Measurements from ENCODE around the gene DAB1.
"Not testable (repeated sequence)": the region's sequence is repeated elsewhere in the genome, so short reads cannot be mapped to it uniquely, and the experiment has no call there.

DAB1 gene

GRCh38 chr1:57089221-57089620 is 334.6 kb downstream of the DAB1 start:
- TF ChIP-seq, protein P1, sequence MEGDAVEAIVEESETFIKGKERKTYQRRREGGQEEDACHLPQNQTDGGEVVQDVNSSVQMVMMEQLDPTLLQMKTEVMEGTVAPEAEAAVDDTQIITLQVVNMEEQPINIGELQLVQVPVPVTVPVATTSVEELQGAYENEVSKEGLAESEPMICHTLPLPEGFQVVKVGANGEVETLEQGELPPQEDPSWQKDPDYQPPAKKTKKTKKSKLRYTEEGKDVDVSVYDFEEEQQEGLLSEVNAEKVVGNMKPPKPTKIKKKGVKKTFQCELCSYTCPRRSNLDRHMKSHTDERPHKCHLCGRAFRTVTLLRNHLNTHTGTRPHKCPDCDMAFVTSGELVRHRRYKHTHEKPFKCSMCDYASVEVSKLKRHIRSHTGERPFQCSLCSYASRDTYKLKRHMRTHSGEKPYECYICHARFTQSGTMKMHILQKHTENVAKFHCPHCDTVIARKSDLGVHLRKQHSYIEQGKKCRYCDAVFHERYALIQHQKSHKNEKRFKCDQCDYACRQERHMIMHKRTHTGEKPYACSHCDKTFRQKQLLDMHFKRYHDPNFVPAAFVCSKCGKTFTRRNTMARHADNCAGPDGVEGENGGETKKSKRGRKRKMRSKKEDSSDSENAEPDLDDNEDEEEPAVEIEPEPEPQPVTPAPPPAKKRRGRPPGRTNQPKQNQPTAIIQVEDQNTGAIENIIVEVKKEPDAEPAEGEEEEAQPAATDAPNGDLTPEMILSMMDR (IDR thresholded peaks at IDR 0.05; ENCODE audit: insufficient read depth, low read length, poor library complexity, severe bottlenecking) = no peak

DNA sequence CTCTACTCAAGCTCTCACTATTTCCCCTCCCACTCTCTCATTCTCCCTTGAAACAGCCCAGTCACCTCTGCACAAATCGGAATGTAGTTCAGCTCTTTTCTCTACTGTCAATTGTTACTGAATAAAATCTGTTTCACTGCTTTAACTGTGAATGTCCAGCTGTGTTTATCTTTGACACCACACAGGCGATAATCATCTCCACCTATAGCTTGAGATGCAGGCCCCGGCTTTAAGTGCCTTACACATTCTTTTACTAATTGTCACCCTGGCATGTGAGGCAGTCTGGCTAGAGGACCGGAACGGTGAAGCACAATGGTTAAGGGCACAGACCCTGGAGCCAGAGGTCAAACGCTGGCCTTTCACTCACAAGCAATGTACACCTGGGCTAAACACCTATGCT is 335.2 kb downstream of the DAB1 start:
- no peak for DNase-seq (ENCODE audit: extremely low read depth, insufficient read length)
- Histone ChIP-seq H3K36me3 (ENCODE audit: control insufficient read depth, insufficient read depth, low read length) (no peaks in the 10 kb centered on the region), H3K4me3 (replicated peaks; ENCODE audit: low read depth, low read length) (no peak overlapping the region), H3K27me3 (replicated peaks; ENCODE audit: control insufficient read depth, insufficient read depth, low read length) (no peaks in the 10 kb centered on the region)
- TF ChIP-seq, protein P1 (IDR thresholded peaks at IDR 0.05; ENCODE audit: insufficient read depth, low read length, poor library complexity, severe bottlenecking) = no peak

More at GRCh38 chr1:57089221-57089620, 334.6 kb downstream of the DAB1 start:
- Histone ChIP-seq H3K36me3 (ENCODE audit: control insufficient read depth, insufficient read depth, low read length) (no peaks in the 10 kb centered on the region), H3K27me3 (replicated peaks; ENCODE audit: control insufficient read depth, insufficient read depth, low read length) (no peaks in the 10 kb centered on the region), H3K4me3 (replicated peaks; ENCODE audit: low read depth, low read length) (no peak overlapping the region)
- DNase-seq (ENCODE audit: extremely low read depth, insufficient read length) = no peak

DNA sequence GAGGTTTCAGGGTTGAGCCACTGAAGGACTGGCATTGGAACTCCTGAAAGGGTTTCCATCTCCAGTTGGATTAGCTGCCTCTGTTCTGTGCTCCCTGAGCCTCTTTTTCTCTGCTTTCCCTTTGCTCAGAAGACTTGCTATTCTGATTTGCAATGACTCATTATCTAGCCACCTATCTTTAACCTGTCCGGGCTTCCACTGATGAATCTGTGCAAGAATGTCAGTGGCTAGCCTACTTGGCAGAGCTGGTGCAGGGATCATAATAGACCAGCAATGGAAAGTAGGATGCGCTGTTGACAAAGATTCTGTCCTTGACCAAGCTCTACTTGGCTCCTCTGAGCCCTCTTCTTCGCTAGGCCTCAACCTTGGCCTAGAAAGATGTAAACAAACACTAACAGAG is 336.2 kb downstream of the DAB1 start:
- H3K27me3 ChIP-seq (replicated peaks; ENCODE audit: control insufficient read depth, insufficient read depth, low read length); DNase-seq (ENCODE audit: extremely low read depth, insufficient read length); H3K36me3 ChIP-seq (ENCODE audit: control insufficient read depth, insufficient read depth, low read length); H3K4me3 ChIP-seq (replicated peaks; ENCODE audit: low read depth, low read length): not testable (repeated sequence)

DNA sequence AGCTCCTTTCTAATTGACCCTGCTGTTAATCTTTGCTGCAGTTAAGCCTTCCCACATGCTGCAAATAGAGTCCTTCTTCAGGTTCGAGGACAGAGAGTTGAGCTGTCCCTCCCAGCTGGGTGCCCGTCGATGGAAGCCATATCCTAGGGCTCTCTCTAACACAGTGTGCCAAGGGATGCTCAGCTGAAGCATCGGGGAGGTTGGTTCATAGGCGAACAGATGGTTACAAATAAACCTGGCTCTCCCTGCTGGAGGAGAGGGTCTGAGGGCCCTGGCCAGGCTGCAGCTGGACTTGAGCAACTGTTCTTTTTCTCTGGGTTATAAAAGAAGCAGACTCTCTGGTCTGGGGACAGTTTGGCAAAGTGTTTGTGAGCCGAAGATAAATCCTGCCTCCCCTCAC is 337.7 kb downstream of the DAB1 start:
- no peak overlapping the region for H3K4me3 ChIP-seq (replicated peaks; ENCODE audit: low read depth, low read length)
- TF ChIP-seq, protein P1 (IDR thresholded peaks at IDR 0.05; ENCODE audit: insufficient read depth, low read length, poor library complexity, severe bottlenecking) = no peak
- H3K27me3 ChIP-seq (replicated peaks; ENCODE audit: control insufficient read depth, insufficient read depth, low read length) = no peaks in the 10 kb centered on the region
- no peaks in the 10 kb centered on the region for H3K36me3 ChIP-seq (ENCODE audit: control insufficient read depth, insufficient read depth, low read length)
- DNase-seq (ENCODE audit: extremely low read depth, insufficient read length) = no peak

- TF ChIP-seq, protein P1 (IDR thresholded peaks at IDR 0.05; ENCODE audit: insufficient read depth, low read length, poor library complexity, severe bottlenecking) = no peak
- Histone ChIP-seq H3K27me3 (replicated peaks; ENCODE audit: control insufficient read depth, insufficient read depth, low read length) (no peaks in the 10 kb centered on the region), H3K4me3 (replicated peaks; ENCODE audit: low read depth, low read length) (no peak overlapping the region), H3K36me3 (ENCODE audit: control insufficient read depth, insufficient read depth, low read length) (no peaks in the 10 kb centered on the region)
- no peak for DNase-seq (ENCODE audit: extremely low read depth, insufficient read length)
Observed at GRCh38 chr1:57084701-57085100, 339.2 kb downstream of the DAB1 start.

DNA sequence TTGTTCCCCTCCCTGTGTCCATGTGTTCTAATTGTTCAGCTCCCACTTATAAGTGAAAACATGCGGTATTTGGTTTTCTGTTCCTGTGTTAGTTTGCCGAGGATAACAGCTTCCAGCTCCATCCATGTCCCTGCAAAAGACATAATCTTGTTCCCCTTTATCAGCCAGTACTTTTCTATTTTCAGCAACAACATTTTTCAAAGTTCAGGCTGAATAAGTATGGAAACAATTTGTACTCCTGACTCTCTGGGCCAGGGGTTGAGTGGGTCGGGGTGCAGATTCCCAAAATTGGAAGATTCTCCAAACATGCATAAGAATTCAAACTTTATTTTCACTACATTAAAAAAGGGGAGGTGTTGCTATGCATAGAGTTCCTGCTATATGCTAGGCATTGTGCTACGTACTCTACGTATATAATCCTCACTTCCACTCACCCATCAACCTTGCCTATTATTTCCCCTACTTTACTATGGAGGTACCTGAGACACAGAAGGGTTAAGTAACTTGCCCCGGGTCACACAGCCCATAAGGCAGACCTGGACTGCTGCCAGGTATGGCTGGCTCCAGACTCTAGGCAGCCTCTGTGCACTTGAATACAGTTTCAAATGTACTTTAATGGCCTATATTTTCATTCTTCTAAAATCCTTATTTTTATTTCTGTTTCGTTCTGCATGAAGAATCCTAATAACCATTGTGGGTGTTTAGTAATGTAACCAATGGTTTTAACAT is 341.0 kb downstream of the DAB1 start:
- H3K36me3 ChIP-seq (ENCODE audit: control insufficient read depth, insufficient read depth, low read length) = no peaks in the 10 kb centered on the region
- no peaks in the 10 kb centered on the region for H3K27me3 ChIP-seq (replicated peaks; ENCODE audit: control insufficient read depth, insufficient read depth, low read length)
- DNase-seq (ENCODE audit: extremely low read depth, insufficient read length) = no peak
- no peak overlapping the region for H3K4me3 ChIP-seq (replicated peaks; ENCODE audit: low read depth, low read length)
- TF ChIP-seq, protein P1 (IDR thresholded peaks at IDR 0.05; ENCODE audit: insufficient read depth, low read length, poor library complexity, severe bottlenecking) = no peak

Data from GM06990 (cell line).